ENCODE results near the gene MRGPRX2.

Gene MRGPRX2

DNA sequence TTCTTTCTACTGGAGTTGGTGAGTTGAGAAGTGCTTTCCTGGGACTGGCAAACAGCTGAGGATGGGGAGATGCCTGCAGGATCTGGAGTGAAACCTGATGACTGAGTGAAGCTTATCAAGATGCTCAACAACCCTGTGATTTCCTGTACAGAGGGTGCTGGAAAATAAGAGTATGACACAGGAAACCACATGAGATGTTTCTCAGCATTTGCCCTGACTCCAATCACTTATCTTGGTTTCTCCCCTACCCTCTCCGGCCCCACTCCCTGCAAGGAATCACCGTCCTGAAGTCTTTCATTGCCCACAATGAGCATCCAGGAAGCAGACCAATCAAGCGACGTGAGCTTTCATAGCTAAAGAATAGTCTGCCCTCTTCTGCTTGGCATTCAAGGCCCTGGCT, at the start of gene MRGPRX2:
MRGPRX2 (minus strand) TSS at position 89 of the 400 bp plus-strand sequence. CDS start 4,315 bp downstream, outside the sequence.
- no peak for DNase-seq (ENCODE audit: low spot score)

DNA sequence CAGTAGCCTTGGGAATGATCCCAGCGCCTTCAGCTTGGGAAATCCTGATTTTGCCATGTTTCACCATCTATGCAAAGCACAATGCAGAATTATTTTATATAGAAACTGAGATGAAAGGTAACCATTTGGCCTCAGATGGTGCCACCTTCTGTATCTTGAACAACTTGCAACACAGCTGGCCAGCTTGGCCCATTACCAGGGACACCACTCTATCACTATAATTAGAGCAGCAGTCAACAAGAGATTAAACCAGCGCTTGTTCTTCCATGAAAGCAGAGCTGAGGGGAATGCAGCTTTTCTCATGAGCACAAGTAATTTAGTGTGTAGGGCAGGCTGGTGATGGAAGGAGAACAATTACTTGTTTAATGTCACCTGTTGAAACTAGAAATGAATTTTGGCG, 49.8 kb upstream of the MRGPRX2 start:
- no peak for DNase-seq (ENCODE audit: low spot score)

DNA sequence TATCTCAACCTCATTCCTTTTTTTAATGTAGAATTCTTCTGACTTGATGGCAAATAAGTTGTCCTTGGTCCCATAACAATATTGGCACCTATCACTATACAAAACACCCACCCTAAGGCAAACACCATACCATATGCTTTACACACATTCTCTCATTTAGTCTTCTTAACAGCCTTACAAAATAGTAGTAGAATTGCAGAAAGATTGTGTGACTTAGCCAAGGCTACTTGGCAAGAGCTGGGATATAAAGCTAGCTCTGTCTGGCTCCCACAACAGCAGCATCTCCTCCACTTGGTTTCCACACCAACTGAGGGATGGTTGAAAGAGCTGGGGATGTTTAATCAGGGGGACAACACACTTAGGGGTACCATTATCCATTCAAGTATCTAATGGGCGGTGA, 46.6 kb upstream of the MRGPRX2 start:
- DNase-seq (ENCODE audit: low spot score), result no peak

DNA sequence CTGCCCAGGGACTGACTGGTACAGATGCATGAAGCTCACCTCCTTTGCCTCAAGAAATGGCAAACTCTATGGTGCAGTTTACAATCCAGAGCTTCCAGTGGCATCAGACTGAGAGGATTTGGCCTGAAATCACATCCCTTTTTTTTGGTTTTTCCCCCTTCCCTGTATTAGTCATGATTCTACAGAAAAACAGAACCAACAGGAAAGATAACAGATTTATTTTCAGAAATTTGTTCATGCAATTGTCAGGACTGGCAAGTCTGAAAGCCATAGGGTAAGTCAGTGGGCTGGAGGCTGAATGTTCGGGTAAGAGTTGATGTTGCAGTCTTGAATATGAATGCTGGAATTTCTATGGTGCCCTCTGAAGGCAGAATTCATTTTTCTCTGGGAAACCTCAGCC, 44.5 kb upstream of the MRGPRX2 start:
- no peak for DNase-seq (ENCODE audit: low spot score)

DNA sequence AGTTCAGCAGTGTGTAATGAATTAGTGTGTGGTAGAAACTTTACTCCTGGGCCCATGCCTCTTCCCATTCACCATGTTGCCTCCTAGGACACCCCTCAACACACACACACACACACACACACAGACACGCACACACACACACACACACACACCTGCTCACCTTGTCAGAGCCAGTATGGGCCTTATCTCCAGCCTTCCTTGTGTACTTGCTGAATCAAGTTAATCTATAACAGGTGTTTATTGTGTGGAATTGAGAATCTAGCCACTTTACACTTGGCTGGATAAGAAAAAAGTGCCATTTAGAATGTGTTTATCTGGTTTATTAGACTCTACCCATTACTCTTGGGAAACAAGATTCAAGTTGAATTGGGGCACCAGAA, 42.0 kb upstream of the MRGPRX2 start:
- DNase-seq (ENCODE audit: low spot score), result no peak

DNA sequence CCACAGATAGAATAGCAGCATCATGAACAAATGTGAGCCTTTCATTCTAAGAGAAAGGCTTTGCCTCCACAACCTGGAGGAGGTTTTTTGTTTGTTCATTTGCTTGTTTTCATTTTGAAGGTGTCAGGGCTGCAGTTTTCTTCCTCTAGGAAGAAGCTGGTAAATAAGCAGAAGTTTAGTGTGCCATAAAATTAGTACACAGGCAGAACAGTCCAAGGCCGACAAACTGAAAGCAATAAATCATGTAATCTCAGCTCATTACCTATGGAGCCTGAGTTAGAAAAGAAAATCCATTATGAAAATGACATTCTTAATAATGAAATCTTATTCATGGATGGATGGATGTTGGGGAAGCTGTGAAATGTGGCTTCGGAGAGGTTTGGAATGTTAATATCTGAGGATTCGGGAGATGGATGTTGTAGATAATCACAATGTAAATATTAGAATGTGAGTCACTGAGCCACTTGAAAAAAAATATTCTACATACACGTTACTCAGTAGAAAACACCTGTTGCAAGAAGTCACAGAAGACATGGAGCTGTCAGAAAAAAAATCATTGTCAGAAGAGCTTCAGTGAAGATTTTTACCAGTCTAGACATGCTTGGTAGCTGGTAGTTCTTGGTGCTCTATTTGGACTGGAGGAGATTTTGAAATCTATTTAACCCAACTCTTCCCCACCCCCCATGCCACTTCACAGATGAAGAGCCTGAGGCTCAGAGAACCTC, 41.4 kb upstream of the MRGPRX2 start:
- DNase-seq (ENCODE audit: low spot score), result no peak

DNA sequence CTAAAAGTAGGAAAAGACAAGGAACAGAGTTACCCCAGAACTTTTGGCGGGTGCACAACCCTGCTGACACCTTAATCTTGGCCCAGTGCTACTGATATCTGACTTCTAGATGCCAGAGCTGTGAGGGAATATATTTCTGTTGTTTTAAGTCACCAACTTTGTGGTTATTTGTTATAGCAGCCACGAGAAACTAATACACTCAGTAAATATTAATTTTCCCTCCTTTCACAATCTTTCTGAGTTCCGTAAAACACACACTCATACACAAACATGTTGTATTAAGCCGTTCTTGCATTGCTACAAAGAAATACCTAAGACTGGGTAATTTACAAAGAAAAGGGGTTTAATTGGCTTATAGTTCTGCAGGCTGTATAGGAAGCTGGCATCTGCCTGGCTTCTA, 40.4 kb upstream of the MRGPRX2 start:
- no peak for DNase-seq (ENCODE audit: low spot score)

DNA sequence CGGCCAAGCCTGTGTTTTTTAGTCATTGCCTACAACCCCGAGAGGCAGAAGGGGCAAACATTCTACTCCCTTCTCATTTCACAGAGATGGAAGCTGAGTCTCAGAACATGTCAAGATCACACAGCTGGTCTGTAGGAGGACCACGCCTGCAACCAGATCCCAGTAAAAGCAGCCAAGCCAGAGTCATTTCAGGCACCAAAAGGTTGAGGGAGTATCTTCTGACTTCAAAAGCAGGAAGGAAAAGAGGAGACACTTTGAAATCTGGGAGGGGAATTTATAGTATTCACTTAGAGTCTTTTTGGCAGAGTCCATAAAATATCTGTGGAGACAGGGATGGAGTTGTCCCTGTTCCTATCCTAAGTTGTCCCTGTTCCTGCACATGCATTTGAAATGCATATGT, 38.6 kb upstream of the MRGPRX2 start:
- no peak for DNase-seq (ENCODE audit: low spot score)

DNA sequence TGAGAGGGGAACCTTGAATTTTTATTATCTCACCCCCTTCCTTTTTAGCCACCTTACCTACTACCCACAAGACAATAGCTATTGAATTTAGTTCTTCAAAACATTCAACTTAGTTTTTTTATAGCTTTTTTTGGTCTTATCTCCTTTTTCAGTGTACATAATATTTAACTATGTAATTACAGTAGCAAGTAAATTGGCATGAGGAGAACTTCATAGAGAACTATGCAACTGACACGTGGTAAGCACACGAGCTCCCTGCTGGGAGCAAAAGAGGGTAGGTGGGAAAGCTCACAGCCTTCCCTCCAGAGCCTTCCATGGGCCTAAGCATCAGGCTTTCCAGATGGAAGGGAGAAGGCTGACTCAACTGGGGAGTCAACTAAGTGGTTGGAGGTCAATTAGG, 34.3 kb upstream of the MRGPRX2 start:
- DNase-seq (ENCODE audit: low spot score), result no peak

DNA sequence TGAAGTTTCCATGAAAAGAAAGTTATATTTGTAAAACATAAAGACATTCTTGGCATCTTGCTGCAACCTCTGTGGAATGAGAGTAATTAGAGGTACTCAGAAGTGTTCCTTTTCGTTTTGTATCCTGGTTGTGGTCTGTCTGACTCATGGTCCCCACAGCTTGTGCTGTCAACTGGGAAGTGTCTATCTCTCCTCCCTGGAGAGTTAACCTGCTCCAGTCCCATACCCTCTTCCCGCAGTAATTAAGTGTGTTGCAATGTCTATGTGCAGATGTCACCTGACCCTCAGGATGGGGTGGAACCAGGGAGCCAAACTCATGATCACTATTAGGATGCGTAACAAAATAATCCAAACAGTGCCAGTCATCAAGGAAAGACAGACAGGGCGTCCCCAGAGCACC, 33.5 kb upstream of the MRGPRX2 start:
- no peak for DNase-seq (ENCODE audit: low spot score)

DNA sequence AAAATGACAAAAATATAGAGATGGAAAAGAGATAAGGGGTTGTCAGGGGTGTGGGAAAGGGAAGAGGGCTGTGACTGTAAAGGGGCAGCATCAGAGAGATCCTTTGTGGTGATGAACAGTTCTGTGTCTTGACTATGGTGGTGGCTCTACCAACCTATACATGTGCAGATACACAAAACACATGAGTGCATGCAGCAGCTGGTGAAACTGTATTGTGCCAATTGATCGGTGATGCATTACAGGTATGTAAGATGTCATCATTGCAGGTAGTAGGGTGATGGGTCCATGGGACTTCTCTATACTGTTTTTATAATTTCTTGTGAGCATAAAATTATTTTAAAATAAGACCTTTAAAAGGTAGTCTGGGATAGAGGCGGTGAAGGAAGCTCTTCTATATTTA, 32.3 kb upstream of the MRGPRX2 start:
- DNase-seq (ENCODE audit: low spot score), result no peak

DNA sequence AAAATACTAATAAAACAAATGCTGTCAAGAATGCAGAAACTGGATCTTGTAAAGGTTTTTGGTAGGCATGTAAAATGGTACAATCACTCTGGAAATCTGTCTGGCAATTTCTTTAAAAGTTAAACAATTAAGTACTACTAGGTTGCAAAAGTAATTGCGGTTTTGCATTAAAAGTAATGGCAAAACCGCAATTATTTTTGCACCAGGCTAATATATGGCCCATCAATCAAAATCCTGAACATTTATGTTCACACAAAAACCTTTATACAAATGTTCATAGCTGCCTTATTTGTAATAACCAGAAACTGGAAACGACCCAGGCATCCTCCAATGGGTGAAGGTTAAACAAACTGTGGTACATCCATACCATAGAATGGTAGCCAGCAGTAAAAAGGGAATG, 31.8 kb upstream of the MRGPRX2 start:
- no peak for DNase-seq (ENCODE audit: low spot score)

DNA sequence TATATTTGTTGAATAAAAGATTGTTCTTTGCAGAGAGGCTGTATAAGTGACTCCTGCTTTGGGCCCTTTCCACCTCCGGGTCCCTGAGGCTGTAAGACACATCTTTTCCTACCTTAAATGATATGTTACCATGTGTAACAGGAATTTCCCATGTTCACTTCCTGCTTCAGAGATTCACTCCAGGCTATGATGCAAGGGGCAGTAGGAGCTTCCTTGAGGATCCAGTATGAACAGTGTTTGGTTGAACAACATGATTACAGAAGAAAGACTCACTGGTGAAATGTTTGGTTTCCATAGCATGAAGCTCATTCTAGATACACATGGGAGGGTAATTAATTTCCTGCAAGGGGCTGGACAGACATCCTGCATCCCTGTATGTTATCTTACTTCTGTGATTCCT, 30.8 kb upstream of the MRGPRX2 start:
- DNase-seq (ENCODE audit: low spot score), result peak; percentile 42

DNA sequence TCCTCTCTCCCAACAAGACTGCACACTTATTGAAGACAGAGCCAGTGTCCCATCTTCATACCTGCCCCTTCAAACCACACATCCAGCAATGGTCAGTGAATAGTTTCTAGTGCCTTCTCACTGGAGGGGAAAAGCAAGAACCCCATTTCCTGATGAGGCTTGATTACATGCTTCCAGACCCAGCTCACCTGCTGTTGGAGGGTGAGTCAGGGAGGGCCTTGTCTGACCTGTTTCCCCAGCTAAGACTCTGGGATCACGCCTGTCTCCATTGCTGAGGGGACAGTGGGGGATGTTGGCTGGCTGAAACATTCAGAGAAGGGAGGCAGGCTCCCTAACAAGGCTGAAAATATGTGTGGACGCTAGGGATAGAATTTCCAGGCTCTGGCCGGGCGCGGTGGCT, 28.9 kb upstream of the MRGPRX2 start:
- DNase-seq (ENCODE audit: low spot score), result no peak

DNA sequence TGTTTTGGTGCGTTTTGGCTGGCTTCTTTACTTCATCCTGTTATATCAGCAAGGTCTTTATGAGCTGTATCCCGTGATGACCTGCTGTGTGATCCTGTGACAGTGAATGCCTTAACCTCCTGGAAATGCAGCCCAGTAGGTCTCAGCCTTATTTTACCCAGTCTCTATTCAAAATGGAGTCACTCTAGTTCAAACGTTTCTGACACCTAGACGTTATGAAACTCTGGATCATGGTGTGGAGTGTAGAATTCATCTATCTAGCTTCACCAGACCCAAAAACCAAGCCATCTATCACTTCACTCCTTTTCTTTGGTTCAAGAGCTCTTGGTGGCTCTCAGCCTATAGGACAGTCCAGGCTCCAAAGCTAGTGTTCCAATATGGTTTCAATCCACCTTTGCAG, 28.3 kb upstream of the MRGPRX2 start:
- no peak for DNase-seq (ENCODE audit: low spot score)

DNA sequence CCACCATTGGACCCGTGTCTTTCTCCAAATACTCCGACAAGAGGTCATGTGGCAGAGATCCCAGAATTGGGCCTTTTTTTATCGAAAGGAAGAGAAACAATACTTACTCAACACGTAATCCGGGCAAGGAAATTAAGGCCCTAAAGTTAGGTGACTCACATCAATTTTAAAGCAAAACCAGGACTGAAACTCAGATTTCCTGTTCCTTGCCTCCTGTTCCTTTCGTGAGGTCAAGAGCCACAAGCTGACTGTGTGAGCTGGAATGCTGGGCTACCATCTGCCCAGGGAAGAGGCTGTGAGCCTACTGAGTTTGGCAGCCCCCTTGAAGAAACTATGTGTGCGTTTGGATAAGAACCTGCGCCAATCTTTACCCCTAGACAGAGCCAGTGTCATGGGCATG, 27.1 kb upstream of the MRGPRX2 start:
- DNase-seq (ENCODE audit: low spot score), result peak; percentile 91

DNA sequence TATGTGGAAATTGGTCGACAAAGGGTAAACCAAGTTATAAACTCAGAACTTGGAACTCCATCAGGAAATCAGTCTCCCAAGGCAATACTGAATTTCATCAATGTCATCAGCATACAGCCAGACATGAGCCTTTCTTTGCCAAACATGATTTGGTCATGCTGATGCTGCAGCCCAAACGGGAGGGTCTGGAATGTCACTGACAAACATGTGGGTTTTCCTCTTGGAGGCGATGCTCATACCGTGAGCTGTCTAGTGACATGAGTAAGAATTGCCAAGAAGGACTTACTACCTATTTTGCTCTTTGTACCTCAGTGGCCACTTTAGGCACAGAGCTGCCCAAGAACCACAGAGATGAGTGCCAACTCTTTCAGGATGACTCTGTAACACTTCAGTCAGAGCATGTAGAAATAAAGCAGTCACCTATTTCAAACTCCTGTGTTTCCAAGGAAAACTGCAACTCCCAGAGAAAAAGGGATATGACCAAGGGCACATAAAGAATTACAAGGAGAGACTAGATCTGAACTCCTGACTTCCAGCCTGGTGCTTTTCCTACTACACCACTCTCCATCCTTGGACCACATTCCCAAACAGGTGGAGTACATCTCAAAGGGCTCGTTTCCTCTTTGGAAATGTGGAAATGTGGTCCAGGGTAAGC, 24.3 kb upstream of the MRGPRX2 start:
- no peak for DNase-seq (ENCODE audit: low spot score)

DNA sequence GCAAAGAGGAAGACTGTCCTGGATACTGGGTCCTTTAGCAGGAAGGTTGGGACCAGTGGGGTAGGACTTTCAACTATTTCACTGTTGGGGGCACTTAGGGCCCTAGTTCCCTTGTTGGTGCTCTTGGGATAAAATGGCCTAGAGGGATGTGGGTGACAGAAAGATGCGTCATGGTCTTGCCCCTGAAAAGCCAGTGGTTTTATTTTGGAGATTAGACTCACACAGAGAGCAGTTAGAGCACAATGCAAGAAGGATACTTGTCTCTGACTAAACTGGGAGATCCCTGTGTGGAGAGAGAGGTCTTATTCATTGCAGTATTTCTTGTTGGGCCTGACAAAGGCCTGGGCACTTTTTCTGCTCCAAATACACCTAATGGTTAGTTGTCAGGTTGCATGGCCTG, 22.6 kb upstream of the MRGPRX2 start:
- DNase-seq (ENCODE audit: low spot score), result no peak

DNA sequence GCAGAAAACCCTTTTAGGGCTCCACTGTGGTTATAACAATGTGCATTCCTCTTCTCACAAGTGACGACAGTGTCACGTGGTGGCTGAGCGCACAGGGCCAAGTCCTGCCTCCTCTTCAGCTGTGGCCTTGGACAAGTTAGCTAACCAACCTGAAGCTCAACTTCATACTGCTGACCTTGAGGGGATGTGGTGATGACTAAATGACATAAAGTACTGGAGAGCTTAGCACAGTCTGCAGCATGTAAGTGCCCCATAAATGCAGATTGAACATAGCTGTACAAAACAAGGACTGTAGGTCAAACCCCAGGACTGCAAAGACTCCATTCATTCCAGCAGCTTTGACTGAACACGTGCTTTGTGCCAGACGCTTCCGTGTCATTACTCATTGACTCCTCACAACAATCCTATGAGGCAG, 20.1 kb upstream of the MRGPRX2 start:
- DNase-seq (ENCODE audit: low spot score), result no peak

DNA sequence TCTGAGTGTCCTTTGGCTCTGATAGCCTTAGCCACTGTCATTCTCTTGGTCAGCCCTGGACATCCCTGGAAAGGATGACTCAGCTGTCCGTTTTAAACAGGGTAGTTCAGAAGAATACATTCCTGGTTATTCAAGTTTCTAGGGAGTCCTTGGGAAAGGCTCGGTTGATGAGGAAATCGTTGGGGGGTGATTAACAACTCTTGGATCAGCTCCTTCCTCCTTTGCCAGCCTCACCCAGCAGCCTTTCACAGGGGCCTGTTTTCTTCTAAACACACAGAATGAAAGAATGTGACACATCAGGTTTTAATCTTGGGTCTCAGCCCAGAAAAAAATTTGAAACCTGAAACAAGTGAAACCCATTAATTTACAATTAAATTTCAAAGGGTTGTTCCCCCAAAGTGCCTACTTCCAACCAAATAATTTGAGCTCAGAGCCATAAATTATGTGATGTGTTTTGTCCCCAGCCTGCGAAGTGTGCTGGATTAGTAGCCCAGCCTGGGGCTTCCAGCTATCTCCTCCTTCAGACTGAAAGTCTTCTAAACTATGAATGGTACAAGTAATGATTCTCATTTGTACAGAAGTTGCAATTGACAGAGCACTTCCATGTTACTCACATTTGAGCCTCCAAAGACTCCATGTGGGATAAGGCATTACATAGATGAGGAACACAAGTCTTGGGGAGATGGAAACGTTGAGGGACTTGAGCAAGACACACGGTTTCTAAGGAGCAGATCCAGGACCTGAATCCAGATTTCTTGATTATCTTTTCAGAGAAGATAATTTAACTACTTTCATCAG, 19.3 kb upstream of the MRGPRX2 start:
- peak; percentile 91 for DNase-seq (ENCODE audit: low spot score)

DNA sequence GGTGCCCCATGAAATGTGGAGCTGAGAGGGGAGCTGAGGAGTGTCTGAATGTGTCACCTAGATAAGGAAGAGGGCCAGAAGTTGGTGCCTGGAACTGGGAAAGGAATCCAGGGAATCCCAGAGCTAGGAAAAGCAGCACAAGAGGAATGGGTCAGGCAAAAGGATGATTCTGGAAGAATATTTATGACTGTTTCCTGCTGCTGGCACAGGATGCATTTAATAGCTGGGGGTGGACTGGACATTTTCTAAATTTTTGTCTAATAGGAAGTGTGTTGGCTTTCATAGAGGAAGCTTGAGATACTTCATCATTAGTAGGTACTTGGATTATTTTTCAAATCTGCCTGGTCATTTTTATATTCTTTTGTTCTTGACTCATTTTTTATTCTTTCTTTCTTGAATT, 17.4 kb upstream of the MRGPRX2 start:
- DNase-seq (ENCODE audit: low spot score), result peak; percentile 82

DNA sequence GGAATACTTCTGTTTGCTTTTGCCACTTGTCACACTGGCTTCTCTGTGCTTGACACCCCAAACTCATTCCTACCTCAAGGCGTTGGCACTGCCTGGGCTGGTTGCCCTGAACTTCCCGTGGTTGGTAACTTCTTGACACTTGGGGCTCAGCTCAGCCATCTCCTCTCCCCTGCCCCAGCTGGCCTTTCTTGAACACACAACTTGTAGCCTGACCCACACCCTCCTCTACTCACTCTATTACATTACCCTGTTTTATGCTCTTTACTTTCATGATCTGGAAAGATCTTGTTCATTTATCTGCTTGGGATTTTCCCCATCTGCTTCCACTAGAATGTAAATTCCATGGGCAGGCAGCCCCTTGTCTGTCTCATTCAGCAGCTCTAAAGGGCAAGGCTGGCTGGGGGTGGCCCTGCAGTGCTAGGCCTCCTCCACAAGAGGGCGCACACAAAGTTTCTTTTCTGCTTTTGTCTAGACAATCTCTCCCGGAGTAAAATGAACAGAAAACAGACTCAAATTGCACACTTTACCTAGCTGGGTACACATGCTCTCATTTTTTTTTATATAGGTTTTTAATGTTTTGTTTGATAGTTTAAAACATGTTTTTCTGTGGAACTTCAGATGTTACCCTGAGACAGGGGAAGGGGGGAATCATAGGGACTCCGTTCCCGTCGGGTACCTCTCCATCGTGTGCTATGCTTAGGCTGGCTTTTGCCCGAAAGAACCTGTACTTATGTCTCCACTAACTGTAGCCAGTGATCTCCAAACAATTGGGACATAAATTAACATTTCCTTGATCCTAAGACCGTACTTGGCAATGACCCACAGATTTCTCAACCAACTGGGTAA, 16.4 kb upstream of the MRGPRX2 start:
- DNase-seq (ENCODE audit: low spot score), result peak; percentile 74

All from kidney capillary endothelial cell (primary cell).